Measurements from ENCODE around the gene CNTNAP2. TPM values are rescaled to one million over a fixed set of nuclear protein-coding genes. Genes with fewer than 3 reads are reported as not detected.

CNTNAP2 gene
- total and polyA plus RNA-seq, 3 donors from 2014 or later, result 4.3 to 6.1 (median 4.4) TPM

DNA sequence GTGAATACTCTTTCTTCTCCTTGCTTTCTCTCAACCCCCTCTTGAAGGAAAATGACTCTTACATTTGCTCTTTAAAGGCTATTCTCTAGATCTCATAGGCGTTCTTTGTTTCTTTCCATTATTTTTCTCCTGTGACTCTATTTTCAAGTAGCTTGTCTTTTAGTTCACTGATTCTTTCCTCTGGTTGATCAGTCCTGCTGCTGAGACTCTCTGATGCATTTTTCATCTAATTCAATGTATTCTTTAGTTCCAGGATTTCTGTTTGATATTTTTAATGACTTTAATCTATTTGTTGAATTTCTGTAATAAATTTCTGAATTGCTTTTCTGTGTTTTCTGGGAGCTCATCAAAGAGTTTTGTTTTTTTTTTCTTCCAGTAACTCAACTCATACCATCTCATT, 397.7 kb downstream of the CNTNAP2 start:
- intact Hi-C loops (cut with DNase I; ENCODE audit: low total_unique reads), result no loop called here

DNA sequence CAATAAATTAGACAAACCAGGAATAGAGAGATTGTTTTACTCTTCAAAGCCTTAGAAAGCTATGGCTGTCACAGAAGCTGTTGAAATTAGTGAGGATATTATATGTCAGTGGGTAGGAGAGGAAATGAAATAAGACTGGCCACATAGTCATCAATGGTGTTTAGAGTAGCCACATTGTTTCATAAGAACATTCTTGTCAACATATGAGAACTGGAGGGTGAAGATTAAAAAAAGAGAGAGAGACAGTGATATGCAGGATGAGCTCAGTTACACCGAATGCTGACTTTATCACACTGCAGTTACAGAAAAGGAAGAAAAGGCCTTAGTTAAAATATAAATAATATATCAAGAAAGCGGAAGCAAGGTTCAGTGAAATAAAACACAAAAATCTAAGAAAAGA, 412.0 kb downstream of the CNTNAP2 start:
- intact Hi-C loops (cut with DNase I; ENCODE audit: low total_unique reads), result no loop called here
- WGBS, 2 donors, result 65 to 70% methylated on average over 2 of the region's 2 CpGs

More for the DNA sequence above, 397.7 kb downstream of the CNTNAP2 start:
- DNase-seq, result no peak
- no peak overlapping the region for H3K4me3 ChIP-seq
- no peaks in the 10 kb centered on the region for H3K27me3 ChIP-seq
- TF ChIP-seq, protein P1, sequence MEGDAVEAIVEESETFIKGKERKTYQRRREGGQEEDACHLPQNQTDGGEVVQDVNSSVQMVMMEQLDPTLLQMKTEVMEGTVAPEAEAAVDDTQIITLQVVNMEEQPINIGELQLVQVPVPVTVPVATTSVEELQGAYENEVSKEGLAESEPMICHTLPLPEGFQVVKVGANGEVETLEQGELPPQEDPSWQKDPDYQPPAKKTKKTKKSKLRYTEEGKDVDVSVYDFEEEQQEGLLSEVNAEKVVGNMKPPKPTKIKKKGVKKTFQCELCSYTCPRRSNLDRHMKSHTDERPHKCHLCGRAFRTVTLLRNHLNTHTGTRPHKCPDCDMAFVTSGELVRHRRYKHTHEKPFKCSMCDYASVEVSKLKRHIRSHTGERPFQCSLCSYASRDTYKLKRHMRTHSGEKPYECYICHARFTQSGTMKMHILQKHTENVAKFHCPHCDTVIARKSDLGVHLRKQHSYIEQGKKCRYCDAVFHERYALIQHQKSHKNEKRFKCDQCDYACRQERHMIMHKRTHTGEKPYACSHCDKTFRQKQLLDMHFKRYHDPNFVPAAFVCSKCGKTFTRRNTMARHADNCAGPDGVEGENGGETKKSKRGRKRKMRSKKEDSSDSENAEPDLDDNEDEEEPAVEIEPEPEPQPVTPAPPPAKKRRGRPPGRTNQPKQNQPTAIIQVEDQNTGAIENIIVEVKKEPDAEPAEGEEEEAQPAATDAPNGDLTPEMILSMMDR (IDR thresholded peaks at IDR 0.05), result no peak
- no peak for TF ChIP-seq POLR2A (IDR thresholded peaks at IDR 0.05)
- WGBS, 2 donors, result 91 to 100% methylated on average over 1 of the region's 1 CpG
- no peaks in the 10 kb centered on the region for H3K4me1 ChIP-seq
- no peaks in the 10 kb centered on the region for H3K36me3 ChIP-seq (ENCODE audit: low read depth, missing control alignments)
- H3K9me3 ChIP-seq, result no peaks in the 10 kb centered on the region
- H3K27ac ChIP-seq, result no peak overlapping the region

DNA sequence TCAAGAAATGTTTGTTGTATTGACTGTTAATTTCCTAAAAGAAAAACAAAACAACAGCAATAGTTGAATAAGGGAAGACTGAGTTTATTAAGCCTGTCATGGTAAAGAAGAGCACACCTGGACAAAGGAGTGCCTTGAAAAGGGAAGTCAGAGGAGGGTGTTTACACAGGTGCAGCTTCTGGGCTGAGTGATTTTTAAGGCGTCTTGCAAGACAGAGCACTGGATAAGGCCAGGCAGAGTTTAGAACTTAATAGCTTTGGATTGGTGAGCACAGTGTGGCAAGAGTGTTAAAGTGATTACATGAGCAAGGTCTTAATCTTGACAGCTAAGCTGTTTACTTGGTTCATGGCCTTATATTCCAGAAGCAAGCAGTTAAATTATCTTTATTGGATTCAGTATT, 423.2 kb downstream of the CNTNAP2 start:
- whole genome bisulfite sequencing, 2 donors, result 44 to 51% methylated on average over 1 of the region's 1 CpG
- no peaks in the 10 kb centered on the region for H3K4me1 ChIP-seq
- TF ChIP-seq POLR2A (IDR thresholded peaks at IDR 0.05), result no peak
- TF ChIP-seq, protein P1 (IDR thresholded peaks at IDR 0.05), result no peak
- DNase-seq, result no peak
- H3K9me3 ChIP-seq, result no peaks in the 10 kb centered on the region
- H3K27me3 ChIP-seq, result no peaks in the 10 kb centered on the region
- no peak overlapping the region for H3K27ac ChIP-seq
- intact Hi-C loops (cut with DNase I; ENCODE audit: low total_unique reads), result no loop called here
- no peak overlapping the region for H3K4me3 ChIP-seq
- H3K36me3 ChIP-seq (ENCODE audit: low read depth, missing control alignments), result no peaks in the 10 kb centered on the region

More for the DNA sequence above, 412.0 kb downstream of the CNTNAP2 start:
- H3K4me3 ChIP-seq, result no peak overlapping the region
- no peaks in the 10 kb centered on the region for H3K4me1 ChIP-seq
- DNase-seq, result no peak
- no peaks in the 10 kb centered on the region for H3K9me3 ChIP-seq
- H3K36me3 ChIP-seq (ENCODE audit: low read depth, missing control alignments), result no peaks in the 10 kb centered on the region
- H3K27me3 ChIP-seq, result no peaks in the 10 kb centered on the region
- TF ChIP-seq, protein P1 (IDR thresholded peaks at IDR 0.05), result no peak
- TF ChIP-seq POLR2A (IDR thresholded peaks at IDR 0.05), result no peak
- H3K27ac ChIP-seq, result no peak overlapping the region

DNA sequence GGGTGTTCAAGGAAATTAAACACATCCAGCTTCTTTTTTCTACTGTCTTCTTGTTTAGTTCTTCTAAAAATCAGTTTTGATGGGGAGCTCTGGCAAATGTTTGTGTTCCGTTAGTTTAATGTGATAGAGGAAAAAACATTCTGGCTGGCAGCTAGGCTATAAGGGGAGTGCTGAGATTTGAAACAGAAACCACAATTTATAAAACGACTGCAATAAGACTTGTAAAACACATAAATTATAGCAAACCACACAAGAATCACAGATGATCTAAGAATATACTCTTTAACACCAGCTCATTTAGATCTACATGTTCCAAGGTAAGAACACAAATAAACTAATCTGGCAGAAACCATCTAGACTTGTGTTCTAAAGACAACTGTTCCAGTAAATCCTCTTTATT, 425.5 kb downstream of the CNTNAP2 start:
- H3K36me3 ChIP-seq (ENCODE audit: low read depth, missing control alignments), result no peaks in the 10 kb centered on the region
- WGBS, 2 donors, result 46 to 51% methylated on average over 2 of the region's 2 CpGs
- H3K27me3 ChIP-seq, result no peaks in the 10 kb centered on the region
- TF ChIP-seq, protein P1 (IDR thresholded peaks at IDR 0.05), result no peak
- TF ChIP-seq POLR2A (IDR thresholded peaks at IDR 0.05), result no peak
- H3K4me3 ChIP-seq, result no peak overlapping the region
- no peaks in the 10 kb centered on the region for H3K4me1 ChIP-seq
- intact Hi-C loops (cut with DNase I; ENCODE audit: low total_unique reads), result no loop called here
- DNase-seq, result no peak
- no peak overlapping the region for H3K27ac ChIP-seq
- H3K9me3 ChIP-seq, result no peaks in the 10 kb centered on the region

DNA sequence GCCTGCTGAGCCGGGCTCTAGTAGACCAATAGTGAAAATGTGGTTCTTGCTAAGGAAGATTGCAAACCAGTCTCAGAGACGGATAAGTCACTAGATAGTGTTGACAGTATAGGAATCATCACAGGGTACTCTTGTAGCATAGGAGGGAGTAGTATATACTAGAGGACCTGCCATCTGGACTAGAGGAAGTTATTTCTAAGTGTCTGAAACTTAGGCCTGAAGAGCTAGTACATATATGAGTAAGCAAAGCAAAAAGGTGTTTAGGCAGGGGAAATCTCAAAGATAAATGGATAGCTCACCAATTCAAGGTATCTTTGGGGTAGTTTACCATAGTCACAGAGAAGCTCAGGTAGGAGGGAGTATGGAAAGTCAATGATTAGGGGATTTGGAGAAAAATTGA, 428.1 kb downstream of the CNTNAP2 start:
- Histone ChIP-seq H3K4me1 (no peaks in the 10 kb centered on the region), H3K27me3 (no peaks in the 10 kb centered on the region), H3K36me3 (ENCODE audit: low read depth, missing control alignments) (no peaks in the 10 kb centered on the region), H3K27ac (no peak overlapping the region), H3K9me3 (no peaks in the 10 kb centered on the region), H3K4me3 (no peak overlapping the region)
- WGBS, 2 donors, result 63 to 64% methylated on average over 2 of the region's 2 CpGs
- no peak for TF ChIP-seq POLR2A (IDR thresholded peaks at IDR 0.05)
- TF ChIP-seq, protein P1 (IDR thresholded peaks at IDR 0.05), result no peak
- DNase-seq, result no peak
- intact Hi-C loops (cut with DNase I; ENCODE audit: low total_unique reads), result no loop called here

Data from testis (tissue), 3 donors.